HL-60 (cell line): ENCODE measurements around the gene CLSTN1.

Experiments
- DNase-seq, 2 experiments: peaks; one replicate each; pipeline ENCODE4 v3.0.0-alpha.2; 2010 to 2020; ENCODE audit warnings: low read depth in 1 of 2, low spot score in 1 of 2
- H3K27ac ChIP-seq: fragments of 250-450 bp; sonication (Bioruptor Pico); replicated peaks from 2 replicates; pipeline ENCODE4 v1.5.1; 2020; ENCODE audit warnings: mild to moderate bottlenecking, moderate library complexity
- H3K27me3 ChIP-seq: fragments of 250-450 bp; sonication (Bioruptor Pico); 2 replicates; pipeline ENCODE4 v1.5.1; 2021; ENCODE audit warnings: mild to moderate bottlenecking, moderate library complexity; ENCODE audit not compliant: insufficient read depth, poor library complexity, severe bottlenecking
- H3K4me3 ChIP-seq: replicated peaks from 2 replicates; pipeline ENCODE4 v1.5.1; 2011; ENCODE audit warnings: mild to moderate bottlenecking, control low read depth, low read length; ENCODE audit not compliant: insufficient read depth
- CTCF ChIP-seq: IDR thresholded peaks from one replicate; pipeline ENCODE4 v1.5.1; 2011; ENCODE audit warnings: low read length, control low read depth, inconsistent platforms; ENCODE audit not compliant: insufficient read depth
- GABPA ChIP-seq: IDR thresholded peaks from 2 replicates; pipeline ENCODE4 v1.6.1; 2012; ENCODE audit warnings: low read depth
- POLR2AphosphoS5 ChIP-seq: IDR thresholded peaks from 2 replicates; pipeline ENCODE4 v1.6.1; 2012; ENCODE audit warnings: low read depth
- SPI1 ChIP-seq: IDR thresholded peaks from 2 replicates; pipeline ENCODE4 v1.6.1; 2012; ENCODE audit warnings: low read depth, mild to moderate bottlenecking, borderline replicate concordance
- TF ChIP-seq, protein P1 (sequence below): IDR thresholded peaks from 2 replicates; pipeline ENCODE4 v1.6.1; 2012; ENCODE audit warnings: low read depth; ENCODE audit not compliant: insufficient replicate concordance

CLSTN1 gene

DNA sequence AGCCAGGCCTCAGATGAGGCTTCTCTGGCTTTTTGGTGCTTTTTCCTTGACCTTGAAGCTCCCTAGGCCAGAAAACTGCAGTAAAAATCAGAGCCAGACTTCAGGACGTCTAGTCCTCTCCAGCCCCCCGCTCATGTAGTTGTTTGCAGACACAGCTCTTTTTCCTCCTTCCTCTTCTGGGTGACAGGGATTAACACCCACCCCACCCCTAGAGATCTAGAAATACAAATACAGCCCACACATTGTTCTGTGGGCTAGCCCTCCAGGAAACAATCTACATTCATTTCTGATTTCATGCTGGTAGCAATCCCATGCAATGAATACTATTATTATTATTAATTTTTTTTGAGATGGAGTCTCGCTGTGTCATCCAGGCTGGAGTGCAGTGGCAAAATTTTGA, 9.9 kb upstream of the CLSTN1 start:
- DNase-seq = no peak
- Histone ChIP-seq H3K4me3 (no peak overlapping the region), H3K27ac (no peak overlapping the region), H3K27me3 (no peaks in the 10 kb centered on the region)
- TF ChIP-seq, protein P1, sequence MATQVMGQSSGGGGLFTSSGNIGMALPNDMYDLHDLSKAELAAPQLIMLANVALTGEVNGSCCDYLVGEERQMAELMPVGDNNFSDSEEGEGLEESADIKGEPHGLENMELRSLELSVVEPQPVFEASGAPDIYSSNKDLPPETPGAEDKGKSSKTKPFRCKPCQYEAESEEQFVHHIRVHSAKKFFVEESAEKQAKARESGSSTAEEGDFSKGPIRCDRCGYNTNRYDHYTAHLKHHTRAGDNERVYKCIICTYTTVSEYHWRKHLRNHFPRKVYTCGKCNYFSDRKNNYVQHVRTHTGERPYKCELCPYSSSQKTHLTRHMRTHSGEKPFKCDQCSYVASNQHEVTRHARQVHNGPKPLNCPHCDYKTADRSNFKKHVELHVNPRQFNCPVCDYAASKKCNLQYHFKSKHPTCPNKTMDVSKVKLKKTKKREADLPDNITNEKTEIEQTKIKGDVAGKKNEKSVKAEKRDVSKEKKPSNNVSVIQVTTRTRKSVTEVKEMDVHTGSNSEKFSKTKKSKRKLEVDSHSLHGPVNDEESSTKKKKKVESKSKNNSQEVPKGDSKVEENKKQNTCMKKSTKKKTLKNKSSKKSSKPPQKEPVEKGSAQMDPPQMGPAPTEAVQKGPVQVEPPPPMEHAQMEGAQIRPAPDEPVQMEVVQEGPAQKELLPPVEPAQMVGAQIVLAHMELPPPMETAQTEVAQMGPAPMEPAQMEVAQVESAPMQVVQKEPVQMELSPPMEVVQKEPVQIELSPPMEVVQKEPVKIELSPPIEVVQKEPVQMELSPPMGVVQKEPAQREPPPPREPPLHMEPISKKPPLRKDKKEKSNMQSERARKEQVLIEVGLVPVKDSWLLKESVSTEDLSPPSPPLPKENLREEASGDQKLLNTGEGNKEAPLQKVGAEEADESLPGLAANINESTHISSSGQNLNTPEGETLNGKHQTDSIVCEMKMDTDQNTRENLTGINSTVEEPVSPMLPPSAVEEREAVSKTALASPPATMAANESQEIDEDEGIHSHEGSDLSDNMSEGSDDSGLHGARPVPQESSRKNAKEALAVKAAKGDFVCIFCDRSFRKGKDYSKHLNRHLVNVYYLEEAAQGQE = no peak
- TF ChIP-seq CTCF (no peak), SPI1 (no peak), GABPA (no peak), POLR2AphosphoS5 (no peak)

GRCh38 chr1:9827558-9828185, 3.9 kb upstream of the CLSTN1 start:
- Histone ChIP-seq H3K27me3 (no peaks in the 10 kb centered on the region), H3K4me3 (no peak overlapping the region), H3K27ac (no peak overlapping the region)
- no peak for DNase-seq
- TF ChIP-seq, protein P1 = no peak
- TF ChIP-seq GABPA = no peak
- TF ChIP-seq CTCF = no peak
- no peak for TF ChIP-seq POLR2AphosphoS5
- TF ChIP-seq SPI1 = no peak

DNA sequence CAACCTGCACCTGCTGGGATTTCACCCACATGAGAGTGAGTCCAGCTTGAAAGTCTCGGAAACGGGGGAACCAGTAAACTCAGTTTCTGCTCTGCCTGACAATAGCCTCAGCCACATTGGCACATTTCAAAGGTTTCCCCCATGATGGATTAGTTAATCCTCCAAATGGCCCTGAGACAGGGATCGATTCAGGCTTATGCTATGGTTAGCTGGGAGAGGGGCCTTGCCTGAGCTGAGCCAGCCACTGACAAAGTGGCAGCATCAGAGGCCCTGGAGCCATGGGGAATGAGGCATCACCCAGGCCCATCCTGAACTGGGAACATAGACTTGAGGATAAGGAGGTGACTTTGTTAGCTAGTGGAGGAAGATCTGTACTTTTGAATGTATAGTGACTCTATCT, 2.9 kb upstream of the CLSTN1 start:
- no peak overlapping the region for H3K27ac ChIP-seq
- TF ChIP-seq POLR2AphosphoS5 = no peak
- TF ChIP-seq, protein P1 = no peak
- TF ChIP-seq SPI1 = no peak
- TF ChIP-seq CTCF = no peak
- no peak for TF ChIP-seq GABPA

More for the DNA sequence above, 2.9 kb upstream of the CLSTN1 start:
- H3K27me3 ChIP-seq = no peaks in the 10 kb centered on the region
- no peak overlapping the region for H3K4me3 ChIP-seq
- DNase-seq = no peak
